ENCODE measurements around the gene ARGLU1.

GRCh38 chr13:106595625-106596024 lies 27.7 kb upstream of the ARGLU1 start:
- TF ChIP-seq CTCF (conservative IDR thresholded peaks at IDR 0.05; ENCODE audit: low read depth, low read length) (no peak), EZH2 (IDR thresholded peaks at IDR 0.05; ENCODE audit: low read length, unreplicated experiment) (no peak), EZH2phosphoT487 (IDR thresholded peaks at IDR 0.05; ENCODE audit: borderline replicate concordance, low read length) (no peak)

Measured in PC-3 (cell line).